ENCODE results near the gene ALG9.
"Not testable (repeated sequence)": the region's sequence is repeated elsewhere in the genome, so short reads cannot be mapped to it uniquely, and the experiment has no call there.

ALG9 gene, protein sequence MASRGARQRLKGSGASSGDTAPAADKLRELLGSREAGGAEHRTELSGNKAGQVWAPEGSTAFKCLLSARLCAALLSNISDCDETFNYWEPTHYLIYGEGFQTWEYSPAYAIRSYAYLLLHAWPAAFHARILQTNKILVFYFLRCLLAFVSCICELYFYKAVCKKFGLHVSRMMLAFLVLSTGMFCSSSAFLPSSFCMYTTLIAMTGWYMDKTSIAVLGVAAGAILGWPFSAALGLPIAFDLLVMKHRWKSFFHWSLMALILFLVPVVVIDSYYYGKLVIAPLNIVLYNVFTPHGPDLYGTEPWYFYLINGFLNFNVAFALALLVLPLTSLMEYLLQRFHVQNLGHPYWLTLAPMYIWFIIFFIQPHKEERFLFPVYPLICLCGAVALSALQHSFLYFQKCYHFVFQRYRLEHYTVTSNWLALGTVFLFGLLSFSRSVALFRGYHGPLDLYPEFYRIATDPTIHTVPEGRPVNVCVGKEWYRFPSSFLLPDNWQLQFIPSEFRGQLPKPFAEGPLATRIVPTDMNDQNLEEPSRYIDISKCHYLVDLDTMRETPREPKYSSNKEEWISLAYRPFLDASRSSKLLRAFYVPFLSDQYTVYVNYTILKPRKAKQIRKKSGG

DNA sequence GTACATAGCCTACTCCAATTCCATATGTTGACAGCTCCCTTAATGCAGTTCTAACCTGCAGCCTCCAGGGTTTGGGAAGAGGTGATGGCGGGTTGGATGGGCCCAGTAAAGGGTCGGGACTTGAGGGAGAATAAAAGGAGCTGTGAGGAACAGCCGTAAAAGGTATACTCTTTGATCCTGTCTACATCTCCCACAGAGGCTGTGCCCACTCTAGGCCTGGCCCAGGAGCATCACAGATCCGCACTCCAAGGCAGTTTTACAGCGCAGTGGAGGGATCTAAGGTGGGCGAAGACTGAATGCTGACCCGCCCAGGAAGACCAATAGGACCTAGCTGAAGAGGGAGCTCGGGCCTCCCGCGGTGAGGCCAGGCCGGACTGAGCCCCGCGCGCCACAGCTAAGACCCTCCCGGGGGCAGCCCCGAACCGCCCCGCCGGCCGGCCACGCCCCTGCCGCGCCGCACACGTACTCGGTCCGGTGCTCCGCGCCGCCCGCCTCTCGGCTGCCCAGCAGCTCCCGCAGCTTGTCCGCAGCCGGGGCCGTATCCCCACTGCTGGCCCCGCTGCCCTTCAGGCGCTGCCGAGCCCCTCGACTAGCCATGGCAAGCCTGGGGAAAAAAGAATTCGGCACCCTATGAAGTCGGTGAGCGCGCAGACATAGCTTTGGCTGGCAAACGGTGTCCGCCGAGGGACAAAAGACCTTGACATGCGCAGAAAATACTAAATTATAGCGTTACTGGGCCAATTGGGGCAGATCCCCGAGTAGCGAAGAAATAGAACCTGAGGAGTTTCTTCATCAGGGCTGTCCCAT is at the start of gene ALG9:
Gene ALG9 (minus strand): TSS at position 696 of the 807 bp plus-strand sequence. CDS start 99 bp downstream, at position 597.
- DNase-seq (ENCODE audit: low spot score), result peak; percentile 85

DNA sequence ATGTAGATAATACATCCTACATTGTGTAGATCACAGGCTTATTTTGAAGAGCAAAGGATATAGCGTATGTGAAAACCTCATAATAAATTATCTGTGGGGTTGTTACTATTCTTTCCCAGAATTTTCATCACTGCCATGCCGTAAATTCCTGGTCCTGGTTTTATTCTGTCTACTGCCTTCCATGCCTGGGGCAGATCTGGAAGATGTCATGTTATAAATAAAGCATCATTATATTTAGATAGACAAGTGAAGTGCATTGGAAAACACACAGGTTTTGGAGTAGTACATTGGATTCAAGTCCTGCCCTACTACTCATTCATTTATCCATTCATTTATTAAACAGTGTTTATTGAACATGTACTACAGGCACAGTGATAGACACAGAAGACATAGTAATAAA is 49.5 kb upstream of the ALG9 start:
- no peak for DNase-seq (ENCODE audit: low spot score)

DNA sequence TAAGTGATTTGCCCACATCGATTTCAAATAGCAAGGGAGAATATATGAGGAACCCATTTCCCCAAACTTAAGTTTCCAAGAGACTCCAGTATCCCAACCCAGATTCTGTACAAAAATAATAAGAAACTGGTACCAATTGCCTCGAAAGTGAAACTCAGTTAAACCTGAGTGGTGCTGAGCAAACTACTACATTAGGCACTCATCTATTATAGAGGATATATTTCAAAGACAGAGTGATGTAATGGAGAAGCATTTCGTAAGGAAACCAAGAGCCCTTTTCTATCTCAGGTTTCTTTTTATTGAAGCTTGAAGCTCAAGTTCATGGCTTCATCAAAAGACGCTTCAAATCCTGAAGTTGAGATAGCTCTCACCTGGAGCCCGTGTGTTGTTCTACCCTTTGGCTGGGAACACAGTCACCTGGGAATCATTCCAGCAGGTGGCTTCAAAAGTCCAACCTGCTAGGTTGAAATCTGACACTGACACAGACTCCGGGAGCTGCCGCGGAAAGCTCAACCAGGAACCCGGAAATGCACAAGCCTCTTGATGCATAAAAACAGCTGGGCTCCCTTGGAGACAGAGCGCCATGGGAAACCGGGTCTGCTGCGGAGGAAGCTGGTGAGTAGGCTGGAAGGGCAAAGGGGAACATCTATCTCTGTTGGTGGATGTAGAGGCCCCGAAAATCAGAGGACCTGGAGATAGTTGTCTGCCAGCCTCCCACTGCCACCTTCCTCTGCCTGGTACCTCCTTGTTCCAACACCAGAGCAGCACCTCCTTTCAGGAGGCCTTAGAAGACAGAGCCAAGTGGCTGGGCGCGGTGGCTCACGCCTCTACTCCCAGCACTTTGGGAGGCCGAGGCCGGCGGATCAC is 47.2 kb upstream of the ALG9 start, which contains the start of gene C11orf52:
Gene C11orf52 (plus strand): TSS at position 524 of the 867 bp plus-strand sequence. CDS start 60 bp downstream, at position 584.
- DNase-seq (ENCODE audit: low spot score), result no peak

DNA sequence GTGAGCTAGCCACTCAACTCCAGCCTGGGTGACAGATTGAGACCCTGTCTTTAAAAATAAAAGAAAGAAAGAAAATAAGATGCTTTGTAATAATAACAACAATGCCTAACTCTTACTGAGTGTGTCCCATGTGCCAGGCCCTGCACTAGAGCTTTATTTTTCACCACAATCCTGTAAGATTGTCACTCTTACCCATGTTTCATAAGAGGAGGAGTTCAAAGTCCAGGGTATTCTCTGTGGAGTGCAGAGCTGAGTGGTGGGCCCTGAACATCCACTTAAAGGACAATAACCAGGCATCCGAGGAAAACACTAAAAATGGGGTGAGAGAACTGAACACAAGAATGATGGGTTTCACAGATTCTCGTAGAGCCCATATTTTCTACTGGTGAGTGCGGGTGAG is 46.4 kb upstream of the ALG9 start:
- no peak for DNase-seq (ENCODE audit: low spot score)

DNA sequence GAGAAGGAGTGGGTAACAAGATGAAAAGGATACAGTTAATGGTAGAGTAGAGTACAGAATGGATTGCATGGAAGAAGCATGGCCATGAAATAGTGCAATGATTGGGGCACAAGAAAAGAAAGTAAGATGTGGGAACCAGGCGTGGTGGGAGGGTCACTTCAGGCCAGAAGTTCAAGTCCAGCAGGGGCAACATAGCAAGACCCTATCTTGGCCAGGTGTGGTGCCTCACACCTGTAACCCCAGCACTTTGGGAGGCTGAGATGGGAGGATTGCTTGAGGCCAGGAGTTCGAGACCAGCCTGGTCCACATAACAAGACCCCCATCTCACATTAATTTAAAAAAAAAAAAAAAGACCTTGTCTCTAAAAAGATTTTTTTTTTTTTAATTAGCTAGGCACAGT is 45.9 kb upstream of the ALG9 start:
- no peak for DNase-seq (ENCODE audit: low spot score)

DNA sequence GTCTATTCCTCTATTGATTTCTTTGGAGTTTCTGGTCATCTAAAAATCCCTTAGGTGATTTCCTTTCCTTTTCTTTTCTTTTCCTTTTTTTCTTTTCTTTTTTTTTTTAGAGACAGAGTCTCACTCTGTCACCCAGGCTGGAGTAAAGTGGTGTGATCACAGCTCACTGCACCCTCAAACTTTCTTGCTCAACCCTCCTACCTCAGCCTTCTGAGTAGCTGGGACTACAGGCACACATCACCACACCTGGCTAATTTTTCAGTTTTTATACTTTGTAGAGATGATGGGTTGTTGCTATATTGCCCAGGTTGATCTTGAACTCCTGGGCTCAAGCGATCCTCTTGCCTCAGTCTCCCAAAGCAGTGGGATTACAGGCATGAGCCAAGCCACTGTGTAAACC is 45.4 kb upstream of the ALG9 start:
- DNase-seq (ENCODE audit: low spot score), result no peak

DNA sequence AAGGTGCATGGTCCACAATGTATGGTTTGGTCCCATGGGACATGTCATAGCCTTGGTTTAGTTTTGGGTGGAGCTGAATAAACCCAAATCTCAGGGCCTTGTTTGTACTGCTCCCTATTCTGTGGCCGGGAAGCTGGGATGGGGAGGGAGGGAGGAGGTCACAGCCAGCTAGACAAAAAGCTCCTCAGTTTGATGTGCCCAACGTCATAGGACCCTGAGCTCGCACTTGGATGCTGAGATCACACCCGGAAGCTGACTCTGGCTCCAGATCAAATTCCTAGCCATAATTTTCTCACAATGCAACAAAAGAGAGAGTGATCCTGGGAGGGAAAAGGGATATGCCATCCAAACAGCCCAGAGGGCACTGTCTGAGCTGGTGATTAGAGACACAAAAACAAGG is 42.6 kb upstream of the ALG9 start:
- DNase-seq (ENCODE audit: low spot score), result no peak

DNA sequence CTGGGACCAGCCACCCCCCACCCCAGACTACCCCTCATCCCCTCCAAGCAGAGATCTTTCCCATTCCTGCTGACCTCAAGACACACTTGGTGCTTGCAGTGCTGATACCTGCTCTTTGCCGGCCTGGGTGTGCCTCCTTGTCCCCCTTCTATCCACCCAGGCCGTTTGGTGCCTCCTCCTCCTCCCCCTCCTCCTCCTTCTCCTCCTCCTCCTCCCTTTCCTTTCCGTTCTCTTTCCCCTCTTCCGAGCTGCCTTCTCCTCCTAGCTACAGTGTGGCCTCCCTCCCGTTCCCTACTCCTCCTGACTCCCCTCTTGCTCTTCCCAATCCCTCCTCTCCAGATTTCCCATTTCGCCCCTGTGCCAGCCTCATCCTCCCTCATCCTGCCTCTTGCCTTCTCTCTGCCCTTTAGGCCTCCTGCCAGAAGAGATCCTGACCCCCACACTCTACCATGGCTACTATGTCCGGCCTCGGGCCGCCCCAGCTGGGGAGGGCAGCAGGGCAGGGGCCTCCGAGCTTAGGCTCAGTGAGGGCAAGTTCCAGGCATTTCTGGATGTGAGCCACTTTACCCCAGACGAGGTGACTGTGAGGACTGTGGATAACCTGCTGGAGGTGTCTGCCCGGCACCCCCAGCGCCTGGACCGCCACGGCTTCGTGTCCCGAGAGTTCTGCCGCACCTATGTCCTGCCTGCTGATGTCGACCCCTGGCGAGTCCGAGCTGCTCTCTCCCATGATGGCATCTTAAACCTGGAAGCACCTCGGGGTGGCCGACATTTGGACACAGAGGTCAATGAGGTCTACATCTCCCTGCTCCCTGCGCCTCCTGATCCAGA is 41.9 kb upstream of the ALG9 start:
- no peak for DNase-seq (ENCODE audit: low spot score)

DNA sequence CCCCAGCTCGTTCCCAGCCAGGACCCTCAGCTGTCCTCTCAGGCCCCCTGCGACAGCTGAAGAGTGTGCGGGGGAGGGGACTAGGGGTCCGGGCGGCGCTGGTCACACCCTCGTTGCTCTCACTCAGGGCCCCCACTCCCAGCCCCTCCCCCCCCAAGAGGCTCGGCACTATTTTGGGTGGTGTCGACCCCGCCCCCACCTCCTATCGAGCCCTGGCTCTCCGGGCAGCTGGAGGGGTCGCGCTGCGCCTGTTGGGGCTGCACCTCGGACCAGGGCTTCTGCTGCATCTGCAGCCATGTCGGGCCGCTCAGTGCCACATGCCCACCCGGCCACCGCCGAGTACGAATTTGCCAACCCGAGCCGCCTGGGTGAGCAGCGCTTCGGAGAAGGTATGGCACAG is 41.2 kb upstream of the ALG9 start, which contains the start of gene HSPB2:
Gene HSPB2 (plus strand): TSS at position 200 of the 400 bp plus-strand sequence. CDS start 96 bp downstream, at position 296.
- no peak for DNase-seq (ENCODE audit: low spot score)

DNA sequence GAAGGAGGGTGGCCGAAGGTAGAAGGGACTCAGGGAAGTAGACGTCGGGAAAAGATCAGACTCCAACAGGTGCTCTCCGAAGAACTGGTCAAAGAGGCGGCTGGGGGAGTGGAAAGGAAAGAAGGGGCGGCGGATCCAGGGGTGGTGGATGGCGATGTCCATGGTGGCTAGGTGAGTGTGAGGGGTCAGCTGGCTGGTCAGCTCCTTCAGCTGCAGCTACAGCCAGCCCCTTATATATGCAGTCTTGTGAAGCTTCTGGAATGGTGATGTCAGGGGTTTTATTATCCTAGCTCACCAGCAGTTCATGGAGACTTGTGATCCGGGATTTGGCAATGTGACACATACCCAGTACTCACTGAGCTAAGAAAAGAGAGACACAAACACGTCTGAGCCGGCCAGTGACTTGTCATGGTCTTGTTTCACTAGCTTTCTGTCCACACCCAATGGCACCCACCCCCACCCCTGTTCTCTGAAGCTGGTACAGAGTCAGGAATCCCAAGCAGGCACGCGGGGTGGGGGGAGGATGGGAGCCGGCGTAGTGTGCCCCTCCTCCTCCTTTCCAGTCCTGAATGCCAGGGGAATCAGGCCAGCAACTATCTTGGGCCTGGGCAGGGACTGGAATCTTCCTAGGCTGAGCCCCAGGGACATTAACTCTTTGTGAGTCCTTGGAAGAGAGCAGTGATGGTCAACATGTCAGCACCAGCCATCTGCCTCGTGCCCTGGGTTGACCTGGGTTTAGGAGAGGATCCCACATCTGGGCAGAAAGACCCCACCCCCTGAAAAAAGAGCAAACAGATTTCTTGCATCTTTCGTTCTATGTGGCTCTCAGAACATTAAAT is 40.4 kb upstream of the ALG9 start, which contains the start of gene CRYAB:
Gene CRYAB (minus strand): TSS at position 208 of the 839 bp plus-strand sequence. CDS start 46 bp downstream, at position 162.
- DNase-seq (ENCODE audit: low spot score), result peak; percentile 23

DNA sequence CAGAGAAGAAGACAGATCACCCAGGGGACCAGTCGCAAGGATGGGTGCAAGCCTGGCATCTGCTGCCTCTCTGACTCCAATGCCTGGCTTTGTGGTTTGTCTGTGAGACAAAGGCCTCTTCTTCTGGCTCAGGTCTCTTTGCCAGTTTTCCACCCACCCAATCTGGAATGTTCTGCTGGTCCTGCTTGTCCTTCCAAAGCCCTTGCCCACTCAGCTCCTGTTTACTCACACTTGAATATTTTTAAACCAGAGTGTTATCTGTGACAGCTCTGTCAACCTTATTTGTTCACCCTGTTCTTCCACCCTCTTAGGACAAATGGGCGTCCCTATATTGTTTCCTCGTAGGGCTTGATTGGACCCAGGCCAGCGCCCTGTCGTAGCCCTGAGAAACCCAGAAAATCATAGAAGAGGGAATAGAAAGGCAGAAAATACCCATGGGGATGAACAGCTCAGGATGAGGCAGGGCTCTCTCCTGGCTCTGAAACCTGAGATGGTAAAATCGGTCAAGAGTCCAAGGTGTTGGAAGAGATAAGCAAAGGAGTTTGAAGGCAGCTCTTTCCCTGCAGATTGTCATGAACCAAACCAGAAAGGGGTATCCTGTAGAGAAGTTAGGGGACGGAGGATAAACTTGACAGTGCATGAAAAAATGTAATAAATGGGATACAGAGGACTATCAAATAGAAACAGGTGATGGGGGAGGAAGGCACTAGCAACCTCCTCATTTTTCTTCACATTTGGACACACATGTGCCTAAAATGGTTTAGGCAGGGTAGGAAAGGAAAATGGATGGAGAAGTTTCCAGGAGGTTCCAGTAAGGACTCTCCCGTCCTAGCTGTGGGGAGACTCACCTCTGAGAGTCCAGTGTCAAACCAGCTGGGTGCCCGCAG is 39.5 kb upstream of the ALG9 start:
- no peak for DNase-seq (ENCODE audit: low spot score)

DNA sequence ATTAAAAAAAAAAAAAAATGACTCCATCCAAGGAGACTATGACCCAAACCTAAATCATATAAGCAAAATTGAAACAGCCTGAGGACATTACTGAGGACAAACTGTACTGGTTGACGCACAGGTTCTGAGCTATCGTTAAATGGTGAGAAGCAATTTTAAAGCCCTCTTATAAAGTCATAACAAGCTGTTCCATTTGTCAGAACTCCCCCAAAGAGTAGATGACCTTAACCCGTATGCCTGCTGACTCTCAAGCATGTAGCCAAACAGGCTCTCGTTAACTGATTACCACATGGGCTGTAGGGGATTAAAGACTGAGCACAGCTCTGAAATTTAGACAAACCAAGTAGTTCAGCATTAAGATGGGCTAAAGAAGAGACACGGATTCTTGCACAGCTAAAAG is 38.0 kb upstream of the ALG9 start:
- DNase-seq (ENCODE audit: low spot score), result no peak

DNA sequence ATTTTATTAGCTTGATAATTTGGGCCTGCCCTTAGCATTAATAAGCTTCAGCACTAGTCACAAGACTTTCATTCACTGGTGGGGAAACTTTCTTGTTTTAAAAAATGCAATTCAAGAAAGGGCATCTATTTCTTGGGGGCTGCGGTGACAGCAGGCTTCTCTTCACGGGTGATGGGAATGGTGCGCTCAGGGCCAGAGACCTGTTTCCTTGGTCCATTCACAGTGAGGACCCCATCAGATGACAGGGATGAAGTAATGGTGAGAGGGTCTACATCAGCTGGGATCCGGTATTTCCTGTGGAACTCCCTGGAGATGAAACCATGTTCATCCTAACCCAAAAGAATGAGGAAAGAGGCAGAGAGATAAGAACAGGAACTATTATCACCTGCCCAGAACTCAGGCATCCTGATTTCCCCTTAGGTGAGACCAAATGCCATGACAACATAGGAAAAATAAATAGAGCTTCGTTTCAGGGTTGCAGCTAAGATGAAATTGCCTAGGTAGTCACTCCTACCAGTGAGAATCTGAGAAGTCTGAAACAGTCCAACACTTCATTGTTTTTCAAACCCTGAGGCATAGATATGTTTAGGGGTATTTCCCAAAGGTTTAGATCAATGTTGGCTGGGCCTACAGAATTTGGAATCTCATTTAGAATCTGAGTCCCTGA is 37.4 kb upstream of the ALG9 start:
- DNase-seq (ENCODE audit: low spot score), result no peak

DNA sequence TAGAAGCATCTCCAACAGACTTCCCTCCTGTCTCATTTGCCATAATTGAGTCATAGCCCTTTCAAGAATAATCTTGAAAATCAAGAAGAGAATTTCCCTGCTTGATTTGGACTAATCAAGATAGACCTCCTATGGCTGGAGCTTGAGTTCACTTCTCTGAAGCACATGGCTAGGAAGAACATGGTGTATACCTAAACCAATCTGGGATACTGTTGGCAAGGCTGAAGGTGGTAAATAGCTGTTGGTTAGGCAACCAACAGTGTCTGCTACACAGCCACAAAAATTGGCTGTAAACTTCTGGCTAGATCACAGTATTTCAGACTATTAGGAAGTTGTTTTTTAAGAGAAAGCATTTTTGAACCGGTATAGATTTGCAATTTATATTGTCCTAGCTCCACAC is 35.3 kb upstream of the ALG9 start:
- DNase-seq (ENCODE audit: low spot score), result no peak

DNA sequence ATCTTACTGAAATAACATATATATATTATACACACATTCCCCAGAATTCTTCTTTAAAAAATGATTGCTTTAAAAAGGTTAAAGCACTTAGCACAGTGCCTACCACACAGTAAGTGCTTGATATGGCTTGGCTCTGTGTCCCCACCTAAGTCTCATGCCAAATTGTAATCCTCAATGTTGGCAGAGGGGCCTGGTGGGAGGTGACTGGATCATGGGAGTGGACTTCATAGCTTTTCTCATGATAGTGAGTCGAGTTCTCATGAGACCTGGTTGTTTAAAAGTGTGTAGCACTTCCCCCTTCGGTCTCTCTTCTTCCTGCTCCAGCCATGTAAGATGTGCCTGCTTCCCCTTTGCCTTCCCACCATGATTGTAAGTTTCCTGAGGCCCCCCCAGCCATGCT is 34.0 kb upstream of the ALG9 start:
- no peak for DNase-seq (ENCODE audit: low spot score)

DNA sequence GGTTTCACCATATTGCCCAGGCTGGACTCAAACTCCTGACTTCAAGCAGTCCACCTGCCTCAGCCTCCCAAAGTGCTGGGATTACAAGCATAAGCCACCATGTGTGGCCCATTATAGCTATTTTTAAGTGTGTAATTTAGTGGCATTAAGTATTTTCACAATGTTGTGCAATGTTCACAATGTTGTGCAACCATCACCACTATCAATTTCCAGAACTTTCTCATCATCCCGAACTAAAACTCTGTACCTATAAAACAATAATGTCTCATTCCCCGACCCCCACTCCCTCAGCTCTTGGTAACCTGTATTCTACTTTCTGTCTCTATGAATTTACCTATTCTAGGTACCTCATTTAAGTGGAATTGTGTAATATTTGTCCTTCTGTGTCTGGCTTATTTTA is 15.5 kb upstream of the ALG9 start:
- DNase-seq (ENCODE audit: low spot score), result no peak

DNA sequence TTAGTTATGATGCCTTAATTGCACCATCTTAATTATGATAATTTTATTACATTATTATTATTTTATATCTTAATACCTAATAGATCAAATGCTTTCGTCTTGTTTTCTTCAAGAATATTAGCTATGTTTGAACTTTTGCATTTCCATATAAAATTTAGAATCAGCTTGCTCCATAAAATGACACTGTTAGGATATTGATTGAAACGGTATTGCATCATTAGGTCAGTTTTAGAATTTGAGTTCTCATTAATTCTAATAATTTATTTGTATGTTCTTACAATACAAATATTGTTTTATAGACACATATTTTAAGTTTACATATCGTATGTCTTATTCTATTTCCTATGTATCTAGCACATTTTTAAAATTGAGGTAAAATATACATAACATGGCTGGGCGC is 14.7 kb upstream of the ALG9 start:
- DNase-seq (ENCODE audit: low spot score), result no peak

DNA sequence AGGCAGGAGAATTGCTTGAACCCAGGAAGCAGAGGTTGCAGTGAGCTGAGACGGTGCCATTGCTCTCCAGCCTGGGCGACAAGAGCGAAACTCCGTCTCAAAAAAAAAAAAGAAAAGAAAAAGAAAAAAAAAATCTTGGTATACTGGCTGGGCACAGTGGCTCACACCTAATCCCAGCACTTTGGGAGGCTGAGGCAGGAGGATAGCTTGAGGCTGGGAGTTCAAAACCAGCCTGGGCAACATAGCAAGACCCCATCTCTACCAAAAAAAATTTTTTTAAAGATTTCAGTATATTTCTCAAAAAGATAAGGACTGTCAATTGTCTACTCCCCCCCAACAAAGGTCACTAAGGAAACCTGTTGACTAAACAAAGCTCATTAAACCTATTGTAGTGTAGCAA is 13.7 kb upstream of the ALG9 start:
- DNase-seq (ENCODE audit: low spot score), result not testable (repeated sequence)

Measured in RKO (cell line).